Body of pancreas (tissue), 4 donors: ENCODE measurements around the gene TOM1L2. TPM values are rescaled to one million over a fixed set of nuclear protein-coding genes. Genes with fewer than 3 reads are reported as not detected.
A peak's percentile ranks its signal among the peaks of the same experiment; 100 is the strongest.

Experiments
- ATAC-seq: fragments of 150-250 bp; one replicate; pipeline ENCODE4 v1.9.1; 2016
- DNase-seq, 4 donors: peaks; one replicate each; pipeline ENCODE4 v3.0.0-alpha.2; 2019
- H3K27ac ChIP-seq, 4 donors: fragments of 200-600 bp; sonication (generic); 1 replicate in 3 of 4; 2 replicates in 1 of 4; pipeline versions ENCODE4 v1.5.1 to v1.6.1; 2016 to 2019; ENCODE audit warnings: mild to moderate bottlenecking in 1 of 4, mixed read lengths in 1 of 4, moderate library complexity in 1 of 4
- H3K27me3 ChIP-seq, 2 donors: fragments of 200-600 bp; sonication (generic); one replicate each; pipeline ENCODE4 v1.6.0; 2016; ENCODE audit warnings: mild to moderate bottlenecking in 1 of 2
- H3K36me3 ChIP-seq, 2 donors: fragments of 200-600 bp; sonication (generic); replicated peaks in 1 of 2; 2 replicates each; pipeline ENCODE4 v1.5.1; 2016; ENCODE audit warnings: low read depth in 2 of 2; ENCODE audit not compliant: insufficient read depth in 1 of 2
- H3K4me1 ChIP-seq: fragments of 200-600 bp; sonication (generic); one replicate; pipeline ENCODE4 v1.6.0; 2016
- H3K4me3 ChIP-seq, 2 donors: fragments of 200-600 bp; sonication (generic); 1 replicate in 1 of 2; 2 replicates in 1 of 2; pipeline ENCODE4 v1.5.1; 2016 to 2019
- H3K9me3 ChIP-seq, 3 donors: fragments of 200-600 bp; sonication (generic); 1 replicate in 2 of 3; 2 replicates in 1 of 3; pipeline ENCODE4 v1.5.1; 2016
- CTCF ChIP-seq, 7 experiments: fragments of 450-650 bp in 4 of 7; fragments of 200-600 bp in 3 of 7; sonication (generic) in 3 of 7; IDR thresholded peaks; one replicate each; pipeline ENCODE4 v1.5.1; 2016 to 2019; ENCODE audit warnings: antibody characterized with exemption in 7 of 7
- POLR2A ChIP-seq, 3 donors: fragments of 450-650 bp; IDR thresholded peaks; one replicate each; pipeline ENCODE4 v1.6.1; 2016; ENCODE audit warnings: antibody characterized with exemption in 3 of 3, mild to moderate bottlenecking in 2 of 3
- WGBS, 2 donors: methylation state at CpG; one replicate each; pipeline ENCODE4 v1.1.5; 2017; 5-methylcytosine and 5-hydroxymethylcytosine counted together
- intact Hi-C: fragments of 100-400 bp; cut with DNase I; formaldehyde crosslinking; loops from one replicate; pipeline ENCODE4 v1.15.1; 2023
- total RNA-seq, 2 donors: library from RNA; depleted of rRNA; stranded (reverse); fragments of >200 nt; gene quantifications; one replicate each; pipeline ENCODE4 v1.1.0, GENCODE V29; 2016

The TOM1L2 gene
- total RNA-seq, 2 donors from 2014 or later: 35.9 to 55.8 TPM

GRCh38 chr17:17818088-17818526, 154.1 kb downstream of the TOM1L2 start:
- no peak for TF ChIP-seq CTCF (IDR thresholded peaks at IDR 0.05)
- no peak for TF ChIP-seq POLR2A (IDR thresholded peaks at IDR 0.05)
- Histone ChIP-seq H3K4me1 (peaks cover 46% of the 10 kb centered on the region), H3K27ac (no peak overlapping the region), H3K27me3 (no peaks in the 10 kb centered on the region), H3K4me3 (no peak overlapping the region), H3K9me3 (no peaks in the 10 kb centered on the region), H3K36me3 (peaks cover 0 to 8% of the 10 kb centered on the region in 2 donors)
- whole genome bisulfite sequencing, 2 donors: 41 to 57% methylated on average over 8 to 10 of the region's 10 CpGs
- DNase-seq: peak in 2 of 4 donors; percentile 56 to 59
- peak; percentile 55 for ATAC-seq
- intact Hi-C loops: loop anchor here (5.0 kb wide), 1 partner anchor 39 kb away; no protein-coding TSS in a partner anchor

GRCh38 chr17:17817552-17817947, 154.7 kb downstream of the TOM1L2 start:
- no peak overlapping the region for H3K4me3 ChIP-seq
- intact Hi-C loops: loop anchor here (5.0 kb wide), 1 partner anchor 40 kb away; no protein-coding TSS in a partner anchor
- no peaks in the 10 kb centered on the region for H3K27me3 ChIP-seq
- TF ChIP-seq POLR2A (IDR thresholded peaks at IDR 0.05) (peak in 1 of 3 donors; percentile 3), CTCF (IDR thresholded peaks at IDR 0.05) (no peak)
- ATAC-seq (no peak), DNase-seq (no peak)
- no peaks in the 10 kb centered on the region for H3K9me3 ChIP-seq
- H3K4me1 ChIP-seq: peaks cover 42% of the 10 kb centered on the region
- WGBS, 2 donors: 75 to 84% methylated on average over 6 to 10 of the region's 10 CpGs
- H3K27ac ChIP-seq: peak overlapping the region in 1 of 4 donors; percentile 17
- peaks cover 0 to 8% of the 10 kb centered on the region in 2 donors for H3K36me3 ChIP-seq

- no peak for ATAC-seq
- Histone ChIP-seq H3K36me3 (peaks cover 0 to 8% of the 10 kb centered on the region in 2 donors), H3K27ac (peak overlapping the region in 1 of 4 donors; percentile 17), H3K4me1 (peaks cover 42% of the 10 kb centered on the region), H3K4me3 (no peak overlapping the region), H3K9me3 (no peaks in the 10 kb centered on the region), H3K27me3 (no peaks in the 10 kb centered on the region)
- DNase-seq: no peak
- WGBS, 2 donors: 88 to 98% methylated on average over 9 to 24 of the region's 24 CpGs
- no peak for TF ChIP-seq POLR2A (IDR thresholded peaks at IDR 0.05)
- intact Hi-C loops: loop anchor here (5.0 kb wide), 1 partner anchor 40 kb away; no protein-coding TSS in a partner anchor
Measured at GRCh38 chr17:17816831-17817551, 155.2 kb downstream of the TOM1L2 start.

- H3K27me3 ChIP-seq: no peaks in the 10 kb centered on the region
- WGBS, 2 donors: 80 to 92% methylated on average over 1 to 22 of the region's 22 CpGs
- no peak for ATAC-seq
- no peak for TF ChIP-seq POLR2A (IDR thresholded peaks at IDR 0.05)
- H3K9me3 ChIP-seq: no peaks in the 10 kb centered on the region
- H3K4me1 ChIP-seq: peaks cover 42% of the 10 kb centered on the region
- no peak overlapping the region for H3K4me3 ChIP-seq
- intact Hi-C loops: loop anchor here (5.0 kb wide), 1 partner anchor 41 kb away; no protein-coding TSS in a partner anchor
- peaks cover 0 to 8% of the 10 kb centered on the region in 2 donors for H3K36me3 ChIP-seq
- no peak for DNase-seq
- no peak overlapping the region for H3K27ac ChIP-seq
Measured at GRCh38 chr17:17816240-17816814, 155.9 kb downstream of the TOM1L2 start.

GRCh38 chr17:17815436-17816200, 156.6 kb downstream of the TOM1L2 start:
- H3K9me3 ChIP-seq: no peaks in the 10 kb centered on the region
- ATAC-seq (no peak), DNase-seq (no peak)
- intact Hi-C loops: loop anchor here (5.0 kb wide), 1 partner anchor 42 kb away; no protein-coding TSS in a partner anchor
- peaks cover 0 to 8% of the 10 kb centered on the region in 2 donors for H3K36me3 ChIP-seq
- no peaks in the 10 kb centered on the region for H3K27me3 ChIP-seq
- WGBS, 2 donors: 84 to 85% methylated on average over 11 to 17 of the region's 17 CpGs
- TF ChIP-seq POLR2A (IDR thresholded peaks at IDR 0.05): no peak
- no peak for TF ChIP-seq CTCF (IDR thresholded peaks at IDR 0.05)
- no peak overlapping the region for H3K27ac ChIP-seq
- no peak overlapping the region for H3K4me3 ChIP-seq
- peaks cover 39% of the 10 kb centered on the region for H3K4me1 ChIP-seq
